ENCODE measurements around the gene TGM4. TPM values are rescaled to one million over a fixed set of nuclear protein-coding genes. Genes with fewer than 3 reads are reported as not detected.

TGM4 gene
- total and polyA plus RNA-seq, 12 donors = not detected

- Histone ChIP-seq H3K4me3 (no peak overlapping the region), H3K27me3 (peaks cover 0 to 22% (median 10%) of the 10 kb centered on the region in 7 donors), H3K9me3 (no peaks in the 10 kb centered on the region), H3K27ac (no peak overlapping the region), H3K4me1 (no peaks in the 10 kb centered on the region), H3K36me3 (no peaks in the 10 kb centered on the region)
- DNase-seq (no peak), ATAC-seq (no peak)
- TF ChIP-seq CTCF (IDR thresholded peaks at IDR 0.05) = no peak
- intact Hi-C loops (cut with DNase I) = no loop called here
- 65 to 69% methylated on average over 2 of the region's 2 CpGs for WGBS, 2 donors
Measured at GRCh38 chr3:44896440-44896839, 22.0 kb downstream of the TGM4 start.

DNA sequence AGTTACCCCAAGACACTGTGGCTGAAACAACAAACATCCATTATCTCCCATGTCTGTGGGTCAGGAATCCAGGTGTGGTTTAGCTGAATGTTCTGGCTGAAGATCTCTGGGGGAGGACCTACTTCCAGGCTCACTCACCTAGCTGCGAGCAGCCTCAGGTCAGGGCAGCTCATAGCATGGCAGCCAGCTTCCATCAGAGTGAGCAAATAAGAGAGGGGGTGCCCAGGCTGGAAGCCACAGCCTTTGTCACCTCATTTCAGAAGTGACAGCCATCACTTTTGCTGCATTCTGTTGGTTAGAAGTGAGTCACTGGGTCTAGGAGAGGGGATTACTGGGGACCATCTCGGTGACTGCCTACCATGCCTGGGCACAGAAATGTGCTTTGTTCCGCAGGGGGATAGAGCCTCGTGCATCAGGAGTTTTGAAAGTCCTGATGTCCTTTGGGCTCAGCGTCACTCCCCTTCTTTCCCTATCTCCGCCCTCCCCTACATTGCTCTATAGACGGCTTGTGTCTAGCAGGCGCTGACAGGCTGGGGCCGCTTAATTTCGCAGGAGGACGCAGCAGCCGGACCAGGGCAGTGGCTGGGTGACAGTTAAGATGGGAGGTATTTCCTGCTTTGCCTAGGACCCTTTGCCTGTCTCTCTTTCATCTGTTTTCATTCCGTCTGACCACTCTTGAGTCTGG lies 25.4 kb downstream of the TGM4 start:
- intact Hi-C loops (cut with DNase I) = no loop called here
- no peak overlapping the region for H3K4me3 ChIP-seq
- 26 to 42% methylated on average over 13 of the region's 13 CpGs for WGBS, 2 donors
- no peak for TF ChIP-seq CTCF (IDR thresholded peaks at IDR 0.05)
- H3K36me3 ChIP-seq = no peaks in the 10 kb centered on the region
- ATAC-seq (no peak), DNase-seq (no peak)
- H3K4me1 ChIP-seq = no peaks in the 10 kb centered on the region
- H3K9me3 ChIP-seq = no peaks in the 10 kb centered on the region
- H3K27ac ChIP-seq = no peak overlapping the region
- peaks cover 0 to 25% (median 10%) of the 10 kb centered on the region in 7 donors for H3K27me3 ChIP-seq

DNA sequence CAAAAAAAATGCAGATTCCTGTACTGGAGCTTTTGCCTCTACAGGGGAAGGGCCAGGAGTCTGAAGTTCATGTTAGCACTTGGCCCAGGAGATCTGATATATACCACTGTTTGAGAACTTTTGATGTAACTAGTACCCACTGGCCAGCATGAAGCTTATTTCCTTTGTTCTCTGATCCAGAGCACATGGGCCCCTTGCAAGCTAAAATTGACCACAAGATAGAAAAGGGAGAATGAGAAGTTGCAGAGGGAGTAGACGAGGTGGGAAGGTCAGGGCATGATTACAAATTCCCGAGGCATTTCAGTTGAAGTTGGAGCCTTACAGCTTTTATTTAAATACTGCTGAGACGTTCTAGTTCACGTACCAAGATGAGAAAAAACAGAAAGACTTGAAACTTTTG lies 28.2 kb downstream of the TGM4 start:
- DNase-seq = no peak
- H3K9me3 ChIP-seq = no peaks in the 10 kb centered on the region
- 51 to 55% methylated on average over 4 of the region's 4 CpGs for WGBS, 2 donors
- H3K27ac ChIP-seq = no peak overlapping the region
- no peaks in the 10 kb centered on the region for H3K36me3 ChIP-seq
- no peaks in the 10 kb centered on the region for H3K4me1 ChIP-seq
- intact Hi-C loops (cut with DNase I) = no loop called here
- ATAC-seq = no peak
- no peak for TF ChIP-seq CTCF (IDR thresholded peaks at IDR 0.05)
- H3K4me3 ChIP-seq = no peak overlapping the region
- H3K27me3 ChIP-seq = peaks cover 0 to 25% (median 6%) of the 10 kb centered on the region in 7 donors

- Histone ChIP-seq H3K9me3 (no peaks in the 10 kb centered on the region), H3K4me1 (no peaks in the 10 kb centered on the region), H3K27ac (no peak overlapping the region), H3K36me3 (no peaks in the 10 kb centered on the region), H3K4me3 (no peak overlapping the region), H3K27me3 (peaks cover 0 to 24% (median 6%) of the 10 kb centered on the region in 7 donors)
- 56 to 58% methylated on average over 2 of the region's 2 CpGs for WGBS, 2 donors
- no peak for DNase-seq
- TF ChIP-seq CTCF (IDR thresholded peaks at IDR 0.05) = no peak
- intact Hi-C loops (cut with DNase I) = no loop called here
- no peak for ATAC-seq
Measured at GRCh38 chr3:44903314-44903713, 28.9 kb downstream of the TGM4 start.
